GM06990 (cell line): ENCODE results near the gene CD300LD.
"Not testable (repeated sequence)": the region's sequence is repeated elsewhere in the genome, so short reads cannot be mapped to it uniquely, and the experiment has no call there.

Experiments used
- DNase-seq: peaks from one replicate; pipeline ENCODE4 v3.0.0-alpha.2; 2011; ENCODE audit not compliant: insufficient read length; ENCODE audit errors: extremely low read depth
- H3K27me3 ChIP-seq: replicated peaks from 2 replicates; pipeline ENCODE4 v1.6.0; 2011; ENCODE audit warnings: low read length; ENCODE audit not compliant: control insufficient read depth, insufficient read depth
- H3K36me3 ChIP-seq: 2 replicates; pipeline ENCODE4 v1.5.1; 2011; ENCODE audit warnings: low read length; ENCODE audit not compliant: control insufficient read depth, insufficient read depth
- H3K4me3 ChIP-seq: replicated peaks from 2 replicates; pipeline ENCODE4 v1.5.1; 2011; ENCODE audit warnings: low read depth, mild to moderate bottlenecking, control low read depth, low read length
- CTCF ChIP-seq: IDR thresholded peaks from 2 replicates; pipeline ENCODE4 v1.5.1; 2011; ENCODE audit warnings: low read length, control low read depth, mild to moderate bottlenecking, inconsistent platforms; ENCODE audit not compliant: insufficient read depth, poor library complexity, severe bottlenecking

CD300LD gene

GRCh38 chr17:74578979-74579378 is 13.1 kb downstream of the CD300LD start:
- Histone ChIP-seq H3K4me3 (no peak overlapping the region), H3K27me3 (peaks cover 1% of the 10 kb centered on the region; the same call in 1 of the 2 replicates), H3K36me3 (no peaks in the 10 kb centered on the region)
- no peak for TF ChIP-seq CTCF
- no peak for DNase-seq

- DNase-seq: no peak
- H3K27me3 ChIP-seq: peaks cover 1% of the 10 kb centered on the region
- TF ChIP-seq CTCF: no peak
- H3K36me3 ChIP-seq: no peaks in the 10 kb centered on the region
- H3K4me3 ChIP-seq: no peak overlapping the region
These were observed 17.5 kb downstream of the CD300LD start for GRCh38 chr17:74574489-74575142.

- DNase-seq, H3K4me3 ChIP-seq, H3K36me3 ChIP-seq, H3K27me3 ChIP-seq: not testable (repeated sequence)
These were observed 18.4 kb downstream of the CD300LD start for GRCh38 chr17:74573635-74574034.

- no peak for TF ChIP-seq CTCF
- DNase-seq: no peak
- Histone ChIP-seq H3K36me3 (no peaks in the 10 kb centered on the region), H3K27me3 (peaks cover 1% of the 10 kb centered on the region), H3K4me3 (no peak overlapping the region)
These were observed 18.9 kb downstream of the CD300LD start for GRCh38 chr17:74573169-74573568.

GRCh38 chr17:74571621-74572270 is 20.3 kb downstream of the CD300LD start:
- H3K27me3 ChIP-seq: peaks cover 1% of the 10 kb centered on the region
- DNase-seq: no peak
- H3K4me3 ChIP-seq: no peak overlapping the region
- TF ChIP-seq CTCF: no peak
- no peaks in the 10 kb centered on the region for H3K36me3 ChIP-seq

- TF ChIP-seq CTCF: no peak
- no peak for DNase-seq
- H3K4me3 ChIP-seq: no peak overlapping the region
- no peaks in the 10 kb centered on the region for H3K36me3 ChIP-seq
- H3K27me3 ChIP-seq: peaks cover 1% of the 10 kb centered on the region
These were observed 22.8 kb downstream of the CD300LD start for GRCh38 chr17:74569020-74570003.
